ENCODE results near the gene PIK3CD. TPM values are rescaled to one million over a fixed set of nuclear protein-coding genes. Genes with fewer than 3 reads are reported as not detected.

Gene PIK3CD
- total RNA-seq, 1 experiment from 2014 or later, result 2.6 TPM

GRCh38 chr1:9715536-9716226 is 64.2 kb downstream of the PIK3CD start:
- H3K9me3 Mint-ChIP-seq (ENCODE audit: low read depth, unreplicated experiment), result no peaks in the 10 kb centered on the region
- H3K4me1 Mint-ChIP-seq (ENCODE audit: low read depth, unreplicated experiment), result no peaks in the 10 kb centered on the region
- H3K4me3 Mint-ChIP-seq (ENCODE audit: low read depth, unreplicated experiment), result no peak overlapping the region
- peaks cover 3% of the 10 kb centered on the region for H3K36me3 Mint-ChIP-seq (ENCODE audit: insufficient read depth, unreplicated experiment)
- intact Hi-C loops (cut with micrococcal nuclease; ENCODE audit: unreplicated experiment), result no loop called here
- CTCF ChIA-PET, result interaction anchor here (0.6 kb wide), 2 partner anchors 1271 to 1436 kb away, joined by 4 read pairs; no protein-coding TSS in a partner anchor
- no peak for TF ChIP-seq CTCF (IDR thresholded peaks at IDR 0.05; ENCODE audit: unreplicated experiment)
- H3K27ac Mint-ChIP-seq (ENCODE audit: unreplicated experiment), result no peak overlapping the region
- H3K27me3 Mint-ChIP-seq (ENCODE audit: unreplicated experiment), result no peaks in the 10 kb centered on the region
- BruUV-seq (replicated peaks), result no TSS peak
- no peak for DNase-seq

GRCh38 chr1:9716404-9717192 is 65.1 kb downstream of the PIK3CD start:
- BruUV-seq (replicated peaks), result no TSS peak
- H3K36me3 Mint-ChIP-seq (ENCODE audit: insufficient read depth, unreplicated experiment), result peaks cover 3% of the 10 kb centered on the region
- no peaks in the 10 kb centered on the region for H3K27me3 Mint-ChIP-seq (ENCODE audit: unreplicated experiment)
- no peak for DNase-seq
- CTCF ChIA-PET, result interaction anchor here (0.6 kb wide), 1 partner anchor 1437 kb away, joined by 4 read pairs; no protein-coding TSS in a partner anchor
- no peaks in the 10 kb centered on the region for H3K4me1 Mint-ChIP-seq (ENCODE audit: low read depth, unreplicated experiment)
- H3K4me3 Mint-ChIP-seq (ENCODE audit: low read depth, unreplicated experiment), result no peak overlapping the region
- TF ChIP-seq CTCF (IDR thresholded peaks at IDR 0.05; ENCODE audit: unreplicated experiment), result no peak
- H3K27ac Mint-ChIP-seq (ENCODE audit: unreplicated experiment), result no peak overlapping the region
- no peaks in the 10 kb centered on the region for H3K9me3 Mint-ChIP-seq (ENCODE audit: low read depth, unreplicated experiment)
- intact Hi-C loops (cut with micrococcal nuclease; ENCODE audit: unreplicated experiment), result no loop called here

- Mint-ChIP-seq H3K9me3 (ENCODE audit: low read depth, unreplicated experiment) (no peaks in the 10 kb centered on the region), H3K4me3 (ENCODE audit: low read depth, unreplicated experiment) (no peak overlapping the region), H3K27me3 (ENCODE audit: unreplicated experiment) (no peaks in the 10 kb centered on the region), H3K36me3 (ENCODE audit: insufficient read depth, unreplicated experiment) (peaks cover 3% of the 10 kb centered on the region), H3K27ac (ENCODE audit: unreplicated experiment) (no peak overlapping the region), H3K4me1 (ENCODE audit: low read depth, unreplicated experiment) (no peaks in the 10 kb centered on the region)
- TF ChIP-seq CTCF (IDR thresholded peaks at IDR 0.05; ENCODE audit: unreplicated experiment), result no peak
- BruUV-seq (replicated peaks), result no TSS peak
- intact Hi-C loops (cut with micrococcal nuclease; ENCODE audit: unreplicated experiment), result no loop called here
- CTCF ChIA-PET, result no interaction called here
- DNase-seq, result no peak
These were observed 65.9 kb downstream of the PIK3CD start for GRCh38 chr1:9717193-9718005.

GRCh38 chr1:9718006-9718680 is 66.6 kb downstream of the PIK3CD start:
- Mint-ChIP-seq H3K4me3 (ENCODE audit: low read depth, unreplicated experiment) (no peak overlapping the region), H3K9me3 (ENCODE audit: low read depth, unreplicated experiment) (no peaks in the 10 kb centered on the region), H3K4me1 (ENCODE audit: low read depth, unreplicated experiment) (no peaks in the 10 kb centered on the region), H3K27me3 (ENCODE audit: unreplicated experiment) (no peaks in the 10 kb centered on the region), H3K27ac (ENCODE audit: unreplicated experiment) (no peak overlapping the region), H3K36me3 (ENCODE audit: insufficient read depth, unreplicated experiment) (peaks cover 3% of the 10 kb centered on the region)
- intact Hi-C loops (cut with micrococcal nuclease; ENCODE audit: unreplicated experiment), result no loop called here
- CTCF ChIA-PET, result interaction anchor here (1.2 kb wide), 1 partner anchor 16 kb away, joined by 4 read pairs; no protein-coding TSS in a partner anchor
- DNase-seq, result no peak
- BruUV-seq (replicated peaks), result no TSS peak
- no peak for TF ChIP-seq CTCF (IDR thresholded peaks at IDR 0.05; ENCODE audit: unreplicated experiment)
